ENCODE measurements around the gene NANOS2. TPM values are rescaled to one million over a fixed set of nuclear protein-coding genes. Genes with fewer than 3 reads are reported as not detected.

The NANOS2 gene
- polyA plus RNA-seq, 1 experiment, result not detected

DNA sequence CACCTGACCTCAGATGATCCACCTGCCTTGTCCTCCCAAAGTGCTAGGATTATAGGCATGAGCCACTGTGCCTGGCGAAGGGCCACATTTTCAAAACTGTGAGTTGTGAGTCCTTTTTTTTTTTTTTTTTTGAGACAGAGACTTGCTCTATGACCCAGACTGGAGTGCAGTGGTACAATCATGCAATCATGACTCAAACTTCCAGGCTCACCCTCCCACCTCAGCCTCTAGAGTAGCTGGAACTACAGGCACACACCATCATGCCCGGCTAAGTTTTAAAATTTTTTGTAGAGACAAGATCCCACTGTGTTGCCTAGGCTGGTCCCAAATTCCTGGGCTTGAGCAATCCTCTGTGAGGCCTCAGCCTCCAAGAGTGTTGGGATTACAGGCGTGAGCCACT lies 8.4 kb downstream of the NANOS2 start:
- TF ChIP-seq, protein P1, sequence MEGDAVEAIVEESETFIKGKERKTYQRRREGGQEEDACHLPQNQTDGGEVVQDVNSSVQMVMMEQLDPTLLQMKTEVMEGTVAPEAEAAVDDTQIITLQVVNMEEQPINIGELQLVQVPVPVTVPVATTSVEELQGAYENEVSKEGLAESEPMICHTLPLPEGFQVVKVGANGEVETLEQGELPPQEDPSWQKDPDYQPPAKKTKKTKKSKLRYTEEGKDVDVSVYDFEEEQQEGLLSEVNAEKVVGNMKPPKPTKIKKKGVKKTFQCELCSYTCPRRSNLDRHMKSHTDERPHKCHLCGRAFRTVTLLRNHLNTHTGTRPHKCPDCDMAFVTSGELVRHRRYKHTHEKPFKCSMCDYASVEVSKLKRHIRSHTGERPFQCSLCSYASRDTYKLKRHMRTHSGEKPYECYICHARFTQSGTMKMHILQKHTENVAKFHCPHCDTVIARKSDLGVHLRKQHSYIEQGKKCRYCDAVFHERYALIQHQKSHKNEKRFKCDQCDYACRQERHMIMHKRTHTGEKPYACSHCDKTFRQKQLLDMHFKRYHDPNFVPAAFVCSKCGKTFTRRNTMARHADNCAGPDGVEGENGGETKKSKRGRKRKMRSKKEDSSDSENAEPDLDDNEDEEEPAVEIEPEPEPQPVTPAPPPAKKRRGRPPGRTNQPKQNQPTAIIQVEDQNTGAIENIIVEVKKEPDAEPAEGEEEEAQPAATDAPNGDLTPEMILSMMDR (IDR thresholded peaks at IDR 0.05; ENCODE audit: insufficient read depth, low read depth, low read length), result no peak
- CTCF ChIA-PET, result no interaction called here

DNA sequence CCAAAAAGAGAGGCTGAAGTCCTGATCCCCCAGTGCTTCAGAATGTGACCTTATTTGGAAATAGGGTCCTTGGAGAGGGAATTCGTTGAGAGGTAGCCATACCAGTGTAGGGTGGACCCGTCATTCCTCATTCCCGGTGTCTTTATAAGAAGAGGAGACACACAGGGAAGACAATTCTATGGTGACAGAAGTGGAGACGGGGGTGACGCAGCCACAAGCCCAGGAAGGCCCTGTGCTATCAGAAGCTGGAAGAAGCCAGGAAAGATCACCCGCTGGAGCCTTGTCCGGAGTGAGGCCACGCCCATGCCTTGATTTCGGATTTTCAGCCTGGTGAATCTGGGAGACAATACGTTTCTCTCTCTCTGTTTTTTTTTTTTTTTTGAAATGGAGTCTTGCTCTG lies 9.6 kb downstream of the NANOS2 start:
- H3K27me3 ChIP-seq (ENCODE audit: control insufficient read depth, insufficient read depth, low read length), result peaks cover 6% of the 10 kb centered on the region; the same call in 1 of the 2 replicates
- POLR2A ChIA-PET, result no interaction called here
- no peak overlapping the region for H3K4me3 ChIP-seq (ENCODE audit: low read depth, low read length)
- H3K36me3 ChIP-seq (ENCODE audit: control insufficient read depth, insufficient read depth, low read length), result no peaks in the 10 kb centered on the region
- CTCF ChIA-PET, result no interaction called here
- no peak for DNase-seq (ENCODE audit: low read depth)
- TF ChIP-seq, protein P1 (IDR thresholded peaks at IDR 0.05; ENCODE audit: insufficient read depth, low read depth, low read length), result no peak

More for the DNA sequence above, 8.4 kb downstream of the NANOS2 start:
- H3K27me3 ChIP-seq (ENCODE audit: control insufficient read depth, insufficient read depth, low read length), result peaks cover 7% of the 10 kb centered on the region; the same call in 1 of the 2 replicates
- no peak overlapping the region for H3K4me3 ChIP-seq (ENCODE audit: low read depth, low read length)
- DNase-seq (ENCODE audit: low read depth), result no peak
- POLR2A ChIA-PET, result no interaction called here
- no peaks in the 10 kb centered on the region for H3K36me3 ChIP-seq (ENCODE audit: control insufficient read depth, insufficient read depth, low read length)

DNA sequence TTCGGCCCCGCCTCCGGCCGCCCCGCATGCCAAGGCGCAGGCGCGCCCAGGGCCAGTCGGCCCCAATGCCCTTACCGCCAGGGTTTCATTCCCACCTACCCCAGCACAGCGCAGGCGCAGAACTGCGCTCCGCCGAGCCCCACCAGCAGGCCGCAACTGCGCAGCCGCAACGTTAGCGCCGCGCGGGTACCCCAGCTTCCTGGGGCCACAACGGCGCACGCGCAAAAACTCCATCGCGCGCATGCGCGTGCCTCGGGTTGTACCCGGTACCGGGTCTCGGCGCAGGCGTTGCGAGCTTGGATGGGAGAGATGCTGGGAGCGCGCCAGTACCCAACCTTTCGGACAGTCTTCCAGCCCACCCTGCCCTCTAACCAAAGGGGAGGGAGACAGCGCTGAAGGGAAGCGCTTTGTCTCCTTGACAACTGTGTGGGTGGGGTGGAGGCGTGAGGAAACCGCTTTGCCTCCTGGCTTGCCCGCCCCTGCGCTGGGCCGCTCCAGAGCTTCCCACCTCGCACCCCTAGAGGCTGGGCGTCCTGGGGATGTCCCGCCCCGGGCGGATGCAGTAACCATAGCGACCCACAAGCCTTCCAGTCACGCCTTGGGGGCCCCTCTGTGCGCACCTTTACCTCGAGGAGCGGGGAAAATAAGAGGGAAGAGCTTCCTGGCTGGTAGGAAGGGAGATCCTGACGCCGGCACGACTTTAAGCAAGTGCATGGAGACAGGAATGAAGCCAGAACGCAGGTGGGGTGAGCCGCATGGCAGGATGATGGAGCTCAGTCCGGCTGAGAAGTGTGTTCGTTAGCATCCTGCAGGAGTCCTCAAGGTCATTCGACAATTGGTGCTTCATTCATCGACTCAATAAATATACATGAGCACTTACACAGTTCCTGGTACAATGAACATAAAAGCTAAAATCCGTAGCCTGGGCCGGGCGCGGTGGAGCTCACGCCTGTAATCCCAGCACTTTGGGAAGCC lies 11.6 kb downstream of the NANOS2 start:
- ChIA-PET CTCF (interaction anchor here (0.6 to 2.3 kb wide), 5 partner anchors 13 to 1252 kb away, joined by 3 to 5 read pairs (median 3); partner anchors contain the start of gene IRF2BP1), POLR2A (interaction anchor here (0.6 kb wide), 1 partner anchor 1259 kb away, joined by 4 read pairs; the partner anchor contains the start of gene PVR)
- peak overlapping the region; percentile 64 for H3K4me3 ChIP-seq (ENCODE audit: low read depth, low read length)
- peaks cover 3% of the 10 kb centered on the region for H3K36me3 ChIP-seq (ENCODE audit: control insufficient read depth, insufficient read depth, low read length)
- DNase-seq (ENCODE audit: low read depth), result peak; percentile 81
- H3K27me3 ChIP-seq (ENCODE audit: control insufficient read depth, insufficient read depth, low read length), result 0 out of 2 replicates have a peak, but pooled peaks cover 3% of the 10 kb centered on the region
- TF ChIP-seq, protein P1 (IDR thresholded peaks at IDR 0.05; ENCODE audit: insufficient read depth, low read depth, low read length), result no peak

DNA sequence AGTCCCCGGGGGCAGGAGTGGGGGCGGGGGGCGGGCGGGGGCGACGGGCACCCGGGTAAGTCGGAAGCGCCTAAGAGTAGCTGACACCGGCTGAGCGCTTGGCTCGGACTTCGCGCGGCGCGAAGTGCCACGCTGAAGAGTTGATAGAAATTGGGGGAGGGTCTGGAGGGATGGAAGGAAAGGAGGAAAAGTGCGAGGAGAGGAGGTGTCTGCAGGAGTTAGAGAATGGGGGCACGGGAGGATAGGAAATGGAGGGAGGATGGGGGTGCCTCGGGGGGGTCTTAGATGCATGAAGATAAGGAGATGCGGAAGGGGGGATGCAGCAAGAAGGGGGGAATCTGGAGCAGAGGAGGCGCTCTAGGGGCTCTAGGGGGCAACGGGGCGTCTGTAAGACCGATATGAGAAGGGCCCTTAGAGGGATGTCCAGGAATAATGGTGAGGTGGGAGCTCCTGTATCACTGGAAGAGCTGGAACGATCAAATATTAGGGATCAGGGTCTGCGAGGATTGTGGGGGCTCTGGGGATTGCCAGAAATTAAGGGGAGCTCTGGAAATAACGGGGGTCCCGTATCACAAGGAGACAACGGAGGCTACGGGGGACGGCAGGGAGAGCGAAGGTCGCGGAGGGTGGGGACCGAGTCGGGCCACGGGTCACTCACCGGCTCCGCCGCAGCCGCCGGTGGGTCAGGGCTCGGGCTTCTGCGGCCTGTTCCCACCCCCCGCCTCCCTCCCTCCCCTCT lies 12.5 kb downstream of the NANOS2 start, which contains the start of gene MYPOP:
TSS of gene MYPOP (minus strand) at position 702 of the 739 bp plus-strand sequence. CDS start 840 bp downstream, outside the sequence.
- DNase-seq (ENCODE audit: low read depth), result no peak
- Histone ChIP-seq H3K36me3 (ENCODE audit: control insufficient read depth, insufficient read depth, low read length) (peaks cover 3% of the 10 kb centered on the region), H3K27me3 (ENCODE audit: control insufficient read depth, insufficient read depth, low read length) (0 out of 2 replicates have a peak, but pooled peaks cover 1% of the 10 kb centered on the region), H3K4me3 (ENCODE audit: low read depth, low read length) (peak within 1 kb of the TSS; percentile 64)
- TF ChIP-seq, protein P1 (IDR thresholded peaks at IDR 0.05; ENCODE audit: insufficient read depth, low read depth, low read length), result no peak
- ChIA-PET CTCF (interaction anchor here (0.5 to 2.3 kb wide), 6 partner anchors 14 to 264 kb away, joined by 3 to 5 read pairs (median 3); partner anchors contain the start of gene SIX5), POLR2A (no interaction called here)
